Colonic mucosa (tissue), 4 donors: Measurements from ENCODE around the gene COMP. TPM values are rescaled to one million over a fixed set of nuclear protein-coding genes. Genes with fewer than 3 reads are reported as not detected.

Source experiments
- DNase-seq: peaks from one replicate; pipeline ENCODE4 v3.0.0-alpha.2; 2020
- H3K27ac ChIP-seq: fragments of 200-600 bp; one replicate; pipeline ENCODE4 v1.8.0; 2021
- H3K27me3 ChIP-seq: fragments of 200-600 bp; one replicate; pipeline ENCODE4 v1.8.0; 2021
- H3K36me3 ChIP-seq: fragments of 200-600 bp; one replicate; pipeline ENCODE4 v1.8.0; 2021
- H3K4me1 ChIP-seq: fragments of 200-600 bp; one replicate; pipeline ENCODE4 v1.8.0; 2021; ENCODE audit warnings: mild to moderate bottlenecking
- H3K4me3 ChIP-seq: fragments of 200-600 bp; one replicate; pipeline ENCODE4 v1.8.0; 2021
- H3K9ac ChIP-seq, 2 donors: one replicate each; pipeline ENCODE4 v1.7.0; 2013; ENCODE audit warnings: control low read depth in 2 of 2, low read depth in 2 of 2, low read length in 2 of 2
- H3K9me3 ChIP-seq: fragments of 200-600 bp; one replicate; pipeline ENCODE4 v1.8.0; 2021
- intact Hi-C: fragments of 100-400 bp; cut with DNase I; formaldehyde crosslinking; loops from one replicate; pipeline ENCODE4 v1.14.1; 2022
- total RNA-seq, 2 donors: library from RNA; stranded (reverse); fragmentation: NEBNext Ultra II Directional in 1 of 2; extraction: Animal tissue kit (Norgen Biotek cat#: 25700) in 1 of 2; gene quantifications; one replicate each; pipeline ENCODE4 v1.2.1, GENCODE V29; 2021
- TF ChIP-seq, protein P1 (sequence below): fragments of 200-600 bp; IDR thresholded peaks from one replicate; pipeline ENCODE4 v1.8.0; 2022; ENCODE audit warnings: antibody characterized with exemption, mild to moderate bottlenecking
- donor health status: healthy.
- donor health status: DM: no; HTN: no; CAD: no.
- donor health status: DM: no; HTN: no; CAD: no.

Gene COMP
- total RNA-seq, 2 donors from 2014 or later = 0.13 TPM; not detected in 1

DNA sequence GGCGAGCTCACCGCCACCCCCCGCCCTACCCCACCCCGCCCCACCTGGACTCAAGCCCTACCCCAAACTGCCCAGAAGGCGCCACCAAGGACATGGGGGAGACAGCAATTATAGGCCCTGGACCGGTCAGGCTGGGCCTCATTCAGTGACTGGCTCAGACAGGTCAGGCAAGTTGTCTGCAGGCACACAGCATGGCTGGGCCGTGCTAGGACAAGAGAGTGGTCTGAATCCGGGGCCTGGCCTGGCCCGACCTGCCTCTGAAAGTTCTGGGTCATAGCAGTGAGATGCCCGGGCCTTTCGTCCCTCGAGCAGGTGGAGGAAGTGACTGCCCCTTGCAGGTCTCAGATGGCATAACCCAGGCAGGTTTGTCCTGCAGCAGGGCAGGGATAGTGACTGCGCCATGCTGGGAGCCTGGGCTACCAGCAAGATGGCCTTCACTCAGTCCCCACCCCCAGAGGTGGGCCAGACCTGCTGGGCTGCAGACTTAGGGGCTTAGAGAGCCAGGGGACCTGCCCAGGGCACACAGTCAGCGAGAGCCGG lies 21.0 kb downstream of the COMP start:
- no peaks in the 10 kb centered on the region for H3K9me3 ChIP-seq
- TF ChIP-seq, protein P1, sequence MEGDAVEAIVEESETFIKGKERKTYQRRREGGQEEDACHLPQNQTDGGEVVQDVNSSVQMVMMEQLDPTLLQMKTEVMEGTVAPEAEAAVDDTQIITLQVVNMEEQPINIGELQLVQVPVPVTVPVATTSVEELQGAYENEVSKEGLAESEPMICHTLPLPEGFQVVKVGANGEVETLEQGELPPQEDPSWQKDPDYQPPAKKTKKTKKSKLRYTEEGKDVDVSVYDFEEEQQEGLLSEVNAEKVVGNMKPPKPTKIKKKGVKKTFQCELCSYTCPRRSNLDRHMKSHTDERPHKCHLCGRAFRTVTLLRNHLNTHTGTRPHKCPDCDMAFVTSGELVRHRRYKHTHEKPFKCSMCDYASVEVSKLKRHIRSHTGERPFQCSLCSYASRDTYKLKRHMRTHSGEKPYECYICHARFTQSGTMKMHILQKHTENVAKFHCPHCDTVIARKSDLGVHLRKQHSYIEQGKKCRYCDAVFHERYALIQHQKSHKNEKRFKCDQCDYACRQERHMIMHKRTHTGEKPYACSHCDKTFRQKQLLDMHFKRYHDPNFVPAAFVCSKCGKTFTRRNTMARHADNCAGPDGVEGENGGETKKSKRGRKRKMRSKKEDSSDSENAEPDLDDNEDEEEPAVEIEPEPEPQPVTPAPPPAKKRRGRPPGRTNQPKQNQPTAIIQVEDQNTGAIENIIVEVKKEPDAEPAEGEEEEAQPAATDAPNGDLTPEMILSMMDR = no peak
- intact Hi-C loops = no loop called here
- no peaks in the 10 kb centered on the region for H3K27me3 ChIP-seq
- H3K27ac ChIP-seq = no peak overlapping the region
- H3K4me1 ChIP-seq = peaks cover under 1% of the 10 kb centered on the region
- no peak overlapping the region for H3K4me3 ChIP-seq
- H3K36me3 ChIP-seq = no peaks in the 10 kb centered on the region
- DNase-seq = no peak
- no peak overlapping the region for H3K9ac ChIP-seq

DNA sequence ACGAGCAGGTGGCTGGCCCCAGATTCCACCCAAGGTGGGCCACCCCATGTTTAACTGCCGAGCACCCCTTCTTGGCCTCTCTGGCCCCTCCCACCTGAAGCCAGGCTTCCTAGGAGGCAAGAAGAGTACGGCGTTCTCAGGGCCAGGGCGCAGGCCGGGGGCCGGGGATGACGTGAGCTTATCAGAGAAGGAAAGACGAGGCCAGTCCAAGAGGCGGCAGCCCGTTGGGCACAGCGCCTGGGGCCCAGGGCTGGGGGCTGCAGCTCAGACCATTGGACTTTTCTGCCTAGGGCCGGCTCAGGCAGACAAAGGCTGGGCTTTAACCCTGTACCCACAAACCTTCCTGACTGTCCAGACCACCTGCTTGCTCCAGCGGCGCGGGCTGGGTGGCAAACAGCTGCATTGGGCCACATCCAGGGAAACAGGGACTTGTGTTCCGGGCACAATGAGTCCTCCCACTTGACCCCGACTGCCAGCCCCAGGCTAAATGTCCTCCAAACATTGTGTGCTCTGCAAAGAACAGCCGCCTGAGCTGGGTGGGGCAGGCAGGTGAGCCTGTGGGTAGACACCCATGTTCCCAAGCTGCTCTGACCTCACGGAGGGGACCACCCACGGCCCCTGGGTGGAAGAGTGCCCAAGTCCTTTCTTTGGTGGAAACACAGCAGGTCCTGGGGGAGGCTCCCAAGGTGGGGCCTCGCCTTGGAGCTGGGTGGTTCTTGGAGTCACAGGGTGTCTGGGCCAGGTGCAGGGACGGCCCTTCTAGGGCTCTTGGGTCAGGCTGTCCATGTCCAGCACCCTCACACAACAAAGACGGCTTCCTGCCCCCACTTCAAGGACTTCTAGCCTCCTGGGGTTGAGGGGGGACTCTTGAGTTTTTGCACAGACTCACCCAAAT lies 21.9 kb downstream of the COMP start:
- peaks cover 6% of the 10 kb centered on the region for H3K4me1 ChIP-seq
- TF ChIP-seq, protein P1 = no peak
- H3K27me3 ChIP-seq = no peaks in the 10 kb centered on the region
- no peaks in the 10 kb centered on the region for H3K9me3 ChIP-seq
- intact Hi-C loops = no loop called here
- no peaks in the 10 kb centered on the region for H3K36me3 ChIP-seq
- H3K9ac ChIP-seq = no peak overlapping the region
- no peak for DNase-seq
- H3K27ac ChIP-seq = no peak overlapping the region
- H3K4me3 ChIP-seq = no peak overlapping the region

DNA sequence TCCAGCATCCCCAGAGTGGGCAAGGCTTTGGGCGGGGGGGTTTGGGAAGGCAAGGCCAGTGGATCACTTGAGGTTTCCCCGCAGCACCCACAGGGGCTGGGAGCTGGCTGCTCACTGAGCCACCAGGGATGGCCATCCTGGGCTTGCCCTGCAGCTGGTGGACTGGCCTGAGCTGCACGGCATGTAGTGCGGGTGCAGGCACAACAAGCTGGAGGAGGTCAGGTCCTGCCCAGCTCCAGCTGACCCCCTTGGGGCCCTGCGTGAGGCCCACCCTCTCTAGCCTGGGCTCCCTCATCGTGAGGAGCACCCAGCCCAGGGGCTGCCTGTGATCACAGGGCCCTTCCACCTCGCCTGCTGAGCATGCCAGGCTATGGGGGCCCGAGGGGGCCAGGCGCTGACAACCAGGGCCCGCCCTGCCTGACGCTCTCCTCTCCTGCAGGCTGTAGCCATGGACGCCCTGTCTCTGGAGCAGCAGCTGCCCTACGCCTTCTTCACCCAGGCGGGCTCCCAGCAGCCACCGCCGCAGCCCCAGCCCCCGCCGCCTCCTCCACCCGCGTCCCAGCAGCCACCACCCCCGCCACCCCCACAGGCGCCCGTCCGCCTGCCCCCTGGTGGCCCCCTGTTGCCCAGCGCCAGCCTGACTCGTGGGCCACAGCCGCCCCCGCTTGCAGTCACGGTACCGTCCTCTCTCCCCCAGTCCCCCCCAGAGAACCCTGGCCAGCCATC lies 22.9 kb downstream of the COMP start:
- TF ChIP-seq, protein P1 = no peak
- intact Hi-C loops = no loop called here
- Histone ChIP-seq H3K9me3 (no peaks in the 10 kb centered on the region), H3K4me1 (peaks cover 6% of the 10 kb centered on the region), H3K27me3 (no peaks in the 10 kb centered on the region), H3K36me3 (no peaks in the 10 kb centered on the region), H3K4me3 (no peak overlapping the region), H3K27ac (no peak overlapping the region), H3K9ac (no peak overlapping the region)
- DNase-seq = no peak

DNA sequence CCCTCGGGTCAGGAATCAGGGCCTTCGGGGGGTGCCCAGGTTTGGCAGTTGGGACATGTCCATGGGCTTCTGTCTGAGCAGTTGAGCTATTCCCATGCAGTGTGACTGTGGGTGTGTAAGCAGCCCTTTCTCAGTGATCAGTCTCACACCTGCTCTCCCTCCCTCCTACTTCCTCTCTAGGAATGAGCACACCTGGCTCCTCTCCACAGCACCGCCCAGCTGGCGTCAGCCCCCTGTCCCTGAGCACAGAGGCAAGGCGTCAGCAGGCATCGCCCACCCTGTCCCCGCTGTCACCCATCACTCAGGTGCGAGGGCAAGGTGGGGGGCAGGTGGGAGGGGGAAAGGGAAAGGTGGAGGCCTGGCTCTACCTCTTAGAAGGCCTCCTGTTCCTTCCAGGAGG lies 25.9 kb downstream of the COMP start:
- Histone ChIP-seq H3K9ac (no peak overlapping the region), H3K4me3 (no peak overlapping the region), H3K36me3 (no peaks in the 10 kb centered on the region), H3K27ac (no peak overlapping the region), H3K27me3 (no peaks in the 10 kb centered on the region), H3K9me3 (no peaks in the 10 kb centered on the region), H3K4me1 (peaks cover 6% of the 10 kb centered on the region)
- DNase-seq = peak; percentile 60
- TF ChIP-seq, protein P1 = no peak
- intact Hi-C loops = no loop called here

DNA sequence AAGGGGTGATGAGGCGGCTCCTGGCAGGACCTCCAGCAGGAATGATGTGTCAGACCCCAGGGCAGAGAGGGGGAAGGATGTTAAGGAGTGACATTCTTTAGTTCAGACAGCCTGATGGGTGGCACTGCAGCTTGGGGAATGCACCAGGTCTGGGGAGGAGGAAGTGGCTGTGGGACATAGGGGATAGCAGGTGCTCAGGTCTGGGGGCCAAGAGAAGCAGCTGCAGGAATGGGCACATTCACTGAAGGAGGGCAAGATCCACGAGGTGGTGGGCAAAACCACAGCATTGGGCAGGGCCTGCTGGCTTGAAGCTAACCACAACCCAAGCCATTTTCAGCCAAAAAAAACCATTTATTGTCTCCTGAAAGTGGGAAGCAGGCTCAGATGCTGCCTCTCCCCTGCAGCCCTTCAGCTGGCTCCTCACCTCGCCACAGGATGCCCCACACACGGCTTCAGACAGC lies 26.5 kb downstream of the COMP start:
- H3K9ac ChIP-seq = no peak overlapping the region
- no peak for DNase-seq
- no peaks in the 10 kb centered on the region for H3K9me3 ChIP-seq
- H3K27me3 ChIP-seq = no peaks in the 10 kb centered on the region
- H3K36me3 ChIP-seq = no peaks in the 10 kb centered on the region
- H3K4me1 ChIP-seq = peaks cover 6% of the 10 kb centered on the region
- H3K4me3 ChIP-seq = no peak overlapping the region
- no peak overlapping the region for H3K27ac ChIP-seq
- TF ChIP-seq, protein P1 = no peak
- intact Hi-C loops = no loop called here
